Spinal cord (tissue), 10 donors: Measurements from ENCODE around the gene PPIF. TPM values are rescaled to one million over a fixed set of nuclear protein-coding genes. Genes with fewer than 3 reads are reported as not detected.

Experiments used
- DNase-seq, 6 donors: peaks; one replicate each; pipeline versions ENCODE4 v3.0.0 to v3.0.0-alpha.2; 2013 to 2015; ENCODE audit warnings: low spot score in 6 of 6, low read depth in 4 of 6
- H3K27ac ChIP-seq: one replicate; pipeline ENCODE4 v1.5.1; 2013; ENCODE audit warnings: low read depth, low read length, control low read depth
- H3K27me3 ChIP-seq: one replicate; pipeline ENCODE4 v1.6.1; 2013; ENCODE audit warnings: low read length; ENCODE audit not compliant: control insufficient read depth, insufficient read depth
- H3K36me3 ChIP-seq: one replicate; pipeline ENCODE4 v1.6.1; 2013; ENCODE audit warnings: low read length; ENCODE audit not compliant: control insufficient read depth, insufficient read depth
- H3K4me1 ChIP-seq: one replicate; pipeline ENCODE4 v1.6.1; 2013; ENCODE audit warnings: low read length; ENCODE audit not compliant: control insufficient read depth, insufficient read depth
- H3K4me3 ChIP-seq: one replicate; pipeline ENCODE4 v1.5.1; 2013; ENCODE audit warnings: low read depth, low read length, control low read depth
- H3K9me3 ChIP-seq: one replicate; pipeline ENCODE4 v1.6.1; 2013; ENCODE audit warnings: low read length; ENCODE audit not compliant: control insufficient read depth, insufficient read depth
- WGBS: methylation state at CpG from one replicate; pipeline ENCODE4 v1.1.5; 2013; ENCODE audit warnings: missing lambda C conversion rate; ENCODE audit not compliant: insufficient coverage; 5-methylcytosine and 5-hydroxymethylcytosine counted together
- polyA plus RNA-seq, 2 donors: library from polyadenylated mRNA; unstranded; fragments of 120-200 nt; gene quantifications; one replicate each; pipeline ENCODE4 v1.2.1, GENCODE V29; 2013; ENCODE audit not compliant: insufficient read length in 2 of 2
- total RNA-seq, 2 donors: library from RNA; depleted of rRNA in 1 of 2; stranded (reverse); fragments of 120-200 nt in 1 of 2; fragments of >200 nt in 1 of 2; gene quantifications; one replicate each; pipeline versions ENCODE4 v1.2.3 to v1.2.4, GENCODE V29; 2013 to 2014
- donor health status: healthy.

The PPIF gene
- total and polyA plus RNA-seq, 4 donors, result 20.6 to 49.5 (median 36.1) TPM

GRCh38 chr10:79305515-79305914 lies 41.8 kb upstream of the PPIF start:
- peaks cover 100% of the 10 kb centered on the region for H3K36me3 ChIP-seq
- no peak overlapping the region for H3K27ac ChIP-seq
- DNase-seq, result no peak
- no peak overlapping the region for H3K4me3 ChIP-seq
- no peaks in the 10 kb centered on the region for H3K9me3 ChIP-seq
- H3K27me3 ChIP-seq, result no peaks in the 10 kb centered on the region
- 60% methylated on average over 5 of the region's 8 CpGs for WGBS
- peaks cover 17% of the 10 kb centered on the region for H3K4me1 ChIP-seq

GRCh38 chr10:79305988-79306387 lies 41.3 kb upstream of the PPIF start:
- H3K36me3 ChIP-seq, result peaks cover 100% of the 10 kb centered on the region
- H3K4me1 ChIP-seq, result peaks cover 22% of the 10 kb centered on the region

GRCh38 chr10:79306644-79307220 lies 40.5 kb upstream of the PPIF start:
- 94% methylated on average over 8 of the region's 8 CpGs for WGBS
- no peak for DNase-seq
- Histone ChIP-seq H3K9me3 (no peaks in the 10 kb centered on the region), H3K4me1 (peaks cover 28% of the 10 kb centered on the region), H3K36me3 (peaks cover 100% of the 10 kb centered on the region), H3K27ac (no peak overlapping the region), H3K4me3 (no peak overlapping the region), H3K27me3 (no peaks in the 10 kb centered on the region)

More at GRCh38 chr10:79305988-79306387, 41.3 kb upstream of the PPIF start:
- WGBS, result 98% methylated on average over 9 of the region's 15 CpGs
- no peak overlapping the region for H3K27ac ChIP-seq
- no peaks in the 10 kb centered on the region for H3K9me3 ChIP-seq
- no peak for DNase-seq
- H3K4me3 ChIP-seq, result no peak overlapping the region
- no peaks in the 10 kb centered on the region for H3K27me3 ChIP-seq

- Histone ChIP-seq H3K27me3 (no peaks in the 10 kb centered on the region), H3K9me3 (no peaks in the 10 kb centered on the region), H3K4me3 (no peak overlapping the region), H3K36me3 (peaks cover 100% of the 10 kb centered on the region), H3K4me1 (peaks cover 33% of the 10 kb centered on the region), H3K27ac (no peak overlapping the region)
- WGBS, result 86% methylated on average over 5 of the region's 7 CpGs
- no peak for DNase-seq
These were observed 39.3 kb upstream of the PPIF start for GRCh38 chr10:79308016-79308415.

- Histone ChIP-seq H3K9me3 (no peaks in the 10 kb centered on the region), H3K36me3 (peaks cover 100% of the 10 kb centered on the region), H3K4me1 (peaks cover 38% of the 10 kb centered on the region), H3K4me3 (no peak overlapping the region), H3K27me3 (no peaks in the 10 kb centered on the region), H3K27ac (no peak overlapping the region)
- DNase-seq, result no peak
- 89% methylated on average over 14 of the region's 14 CpGs for WGBS
These were observed 38.2 kb upstream of the PPIF start for GRCh38 chr10:79308969-79309665.

- WGBS, result 58% methylated on average over 18 of the region's 29 CpGs
- H3K27me3 ChIP-seq, result no peaks in the 10 kb centered on the region
- H3K4me3 ChIP-seq, result no peak overlapping the region
- peak in 2 of 6 donors; percentile 41 to 52 for DNase-seq
- H3K4me1 ChIP-seq, result peaks cover 40% of the 10 kb centered on the region
- peak overlapping the region; percentile 47 for H3K27ac ChIP-seq
- no peaks in the 10 kb centered on the region for H3K9me3 ChIP-seq
- H3K36me3 ChIP-seq, result peaks cover 98% of the 10 kb centered on the region
These were observed 36.9 kb upstream of the PPIF start for GRCh38 chr10:79310200-79310865.

GRCh38 chr10:79310911-79311573 lies 36.2 kb upstream of the PPIF start:
- H3K27me3 ChIP-seq, result no peaks in the 10 kb centered on the region
- H3K4me1 ChIP-seq, result peaks cover 40% of the 10 kb centered on the region
- H3K27ac ChIP-seq, result peak overlapping the region; percentile 47
- DNase-seq, result no peak
- H3K36me3 ChIP-seq, result peaks cover 94% of the 10 kb centered on the region
- H3K9me3 ChIP-seq, result no peaks in the 10 kb centered on the region
- WGBS, result 70% methylated on average over 24 of the region's 26 CpGs
- no peak overlapping the region for H3K4me3 ChIP-seq

- no peak overlapping the region for H3K4me3 ChIP-seq
- no peaks in the 10 kb centered on the region for H3K27me3 ChIP-seq
- no peaks in the 10 kb centered on the region for H3K9me3 ChIP-seq
- no peak for DNase-seq
- H3K4me1 ChIP-seq, result peaks cover 44% of the 10 kb centered on the region
- H3K36me3 ChIP-seq, result peaks cover 90% of the 10 kb centered on the region
- H3K27ac ChIP-seq, result no peak overlapping the region
- WGBS, result 57% methylated on average over 12 of the region's 15 CpGs
These were observed 35.5 kb upstream of the PPIF start for GRCh38 chr10:79311581-79312407.

- WGBS, result 88% methylated on average over 20 of the region's 22 CpGs
- Histone ChIP-seq H3K9me3 (no peaks in the 10 kb centered on the region), H3K27me3 (no peaks in the 10 kb centered on the region), H3K4me3 (no peak overlapping the region), H3K27ac (no peak overlapping the region), H3K4me1 (peaks cover 52% of the 10 kb centered on the region), H3K36me3 (peaks cover 81% of the 10 kb centered on the region)
- no peak for DNase-seq
These were observed 34.6 kb upstream of the PPIF start for GRCh38 chr10:79312601-79313187.
